Measurements from ENCODE around the gene HIPK2. TPM values are rescaled to one million over a fixed set of nuclear protein-coding genes. Genes with fewer than 3 reads are reported as not detected.
"Not testable (repeated sequence)": the region's sequence is repeated elsewhere in the genome, so short reads cannot be mapped to it uniquely, and the experiment has no call there.

HIPK2 gene
- total RNA-seq, 1 experiment from 2014 or later = 19.4 TPM

DNA sequence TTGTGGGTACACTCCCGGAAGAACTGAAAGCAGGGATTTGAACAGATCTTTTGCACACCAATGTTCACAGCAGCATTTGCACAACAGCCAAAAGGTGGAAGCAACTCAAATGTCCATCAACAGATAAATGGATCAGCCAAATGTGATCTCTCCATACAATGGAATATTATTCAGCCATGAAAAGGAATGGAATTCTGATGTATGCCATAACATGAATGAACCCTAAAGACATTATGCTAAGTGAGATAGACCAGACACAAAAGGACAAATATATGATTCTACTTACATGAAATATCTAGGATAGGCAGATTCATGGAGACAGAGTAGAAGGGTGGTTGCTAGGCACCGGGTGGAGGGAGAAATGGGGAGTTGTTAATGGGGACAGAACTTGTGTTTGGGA, 217.6 kb downstream of the HIPK2 start:
- DNase-seq (ENCODE audit: low read depth) = no peak
- in situ Hi-C loops (cut with HindIII; ENCODE audit: low pct_unique_long_range_greater_than_20kb, low sequenced_read_pairs) = no loop called here

DNA sequence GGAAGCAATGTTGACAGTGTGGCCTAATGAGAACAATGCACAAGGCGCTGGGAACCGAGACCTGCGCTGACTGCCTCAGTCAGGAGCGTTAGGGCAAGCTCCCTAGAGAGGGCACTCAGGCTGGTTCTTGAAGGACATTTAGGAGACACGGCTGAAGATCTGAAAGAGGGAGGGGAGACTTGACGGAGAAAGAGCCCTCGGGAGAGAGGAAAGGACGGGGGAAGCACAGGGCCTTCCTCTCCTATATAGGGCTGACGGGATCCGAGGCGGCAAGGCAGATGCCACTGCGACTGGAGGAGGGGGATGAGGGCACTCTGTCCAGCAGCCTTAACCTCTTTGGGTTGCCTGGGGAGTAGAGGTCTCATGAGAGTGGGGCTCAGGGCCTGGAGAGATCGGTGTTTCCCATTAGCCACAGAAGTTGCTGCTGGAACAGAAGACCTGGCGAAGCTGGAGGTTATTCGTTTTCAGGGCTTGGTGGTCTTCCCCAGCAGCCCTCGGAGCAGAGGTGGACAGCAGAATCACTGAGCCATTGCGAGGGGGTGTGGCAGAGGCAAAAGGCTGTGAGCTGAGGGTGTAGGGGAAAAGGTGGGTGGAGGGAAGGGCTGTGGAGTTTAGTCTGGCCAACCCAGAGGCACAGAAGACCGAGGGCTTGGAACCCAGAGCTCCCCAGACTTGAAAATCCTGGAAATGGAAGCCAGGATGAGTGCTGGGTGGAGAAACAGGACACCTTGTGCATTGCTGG, 218.3 kb downstream of the HIPK2 start:
- no peak for DNase-seq (ENCODE audit: low read depth)
- in situ Hi-C loops (cut with HindIII; ENCODE audit: low pct_unique_long_range_greater_than_20kb, low sequenced_read_pairs) = no loop called here

DNA sequence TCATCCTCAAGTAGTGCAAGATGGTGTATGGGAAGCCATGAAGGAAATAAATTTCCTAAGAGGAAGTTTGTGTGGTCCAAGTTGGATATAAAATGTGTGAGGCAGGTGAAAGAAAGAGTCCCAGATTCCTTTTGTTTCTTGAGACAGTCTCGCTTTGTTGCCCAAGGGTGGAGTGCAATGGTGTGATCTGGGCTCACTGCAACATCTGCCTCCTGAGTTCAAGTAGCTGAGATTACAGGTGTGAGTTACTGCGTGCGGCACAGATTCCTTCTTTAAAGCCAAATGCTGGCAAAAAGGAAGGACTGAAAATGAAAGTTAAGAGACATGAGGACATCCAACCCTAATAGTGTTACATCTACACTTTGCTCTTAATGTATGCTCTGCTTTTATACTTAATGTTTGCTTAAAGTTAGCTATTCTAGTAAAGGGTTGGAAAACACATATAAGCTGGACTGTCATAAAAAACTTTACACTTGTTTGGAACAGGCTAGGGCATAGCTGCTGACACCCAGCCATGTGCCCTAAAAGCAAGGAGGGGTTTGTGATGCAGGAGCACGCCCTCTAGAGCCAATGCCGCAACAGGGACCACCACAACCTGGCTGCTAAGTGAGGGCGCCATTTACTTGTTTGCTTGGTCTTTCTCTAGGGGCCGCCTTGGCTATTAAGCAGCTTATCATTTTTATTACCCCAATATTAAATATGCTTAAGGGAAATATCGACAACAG, 219.8 kb downstream of the HIPK2 start:
- in situ Hi-C loops (cut with HindIII; ENCODE audit: low pct_unique_long_range_greater_than_20kb, low sequenced_read_pairs) = no loop called here
- DNase-seq (ENCODE audit: low read depth) = no peak

DNA sequence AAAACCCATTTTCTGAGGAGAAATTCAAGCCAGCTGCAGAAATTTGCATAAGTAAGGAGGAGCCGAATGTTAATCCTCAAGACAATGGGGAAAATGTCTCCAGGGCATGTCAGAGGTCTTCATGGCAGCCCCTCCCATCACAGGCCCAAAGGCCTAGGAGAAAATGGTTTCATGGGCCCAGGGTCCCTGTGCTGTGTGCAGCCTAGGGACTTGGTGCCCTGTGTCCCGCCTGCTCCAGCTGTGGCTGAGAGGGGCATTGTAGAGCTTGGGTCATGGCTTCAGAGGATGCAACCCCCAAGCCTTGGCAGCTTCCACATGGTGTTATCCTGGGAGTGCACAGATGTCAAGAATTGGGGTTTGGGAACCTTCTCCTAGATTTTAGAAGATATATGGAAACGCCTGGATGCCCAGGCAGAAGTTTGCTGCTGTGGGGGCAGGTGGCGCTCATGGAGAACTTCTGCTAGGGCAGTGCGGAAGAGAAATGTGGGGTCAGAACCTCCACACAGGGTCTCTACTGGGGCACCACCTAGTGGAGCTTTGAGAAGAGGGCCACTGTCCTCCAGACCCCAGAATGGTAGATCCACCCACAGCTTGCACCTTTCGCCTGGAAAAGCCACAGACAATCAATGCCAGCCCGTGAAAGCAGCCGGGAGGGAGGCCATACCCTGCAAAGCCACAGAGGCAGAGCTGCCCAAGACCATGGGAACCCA, 223.7 kb downstream of the HIPK2 start:
- in situ Hi-C loops (cut with HindIII; ENCODE audit: low pct_unique_long_range_greater_than_20kb, low sequenced_read_pairs); DNase-seq (ENCODE audit: low read depth): not testable (repeated sequence)

DNA sequence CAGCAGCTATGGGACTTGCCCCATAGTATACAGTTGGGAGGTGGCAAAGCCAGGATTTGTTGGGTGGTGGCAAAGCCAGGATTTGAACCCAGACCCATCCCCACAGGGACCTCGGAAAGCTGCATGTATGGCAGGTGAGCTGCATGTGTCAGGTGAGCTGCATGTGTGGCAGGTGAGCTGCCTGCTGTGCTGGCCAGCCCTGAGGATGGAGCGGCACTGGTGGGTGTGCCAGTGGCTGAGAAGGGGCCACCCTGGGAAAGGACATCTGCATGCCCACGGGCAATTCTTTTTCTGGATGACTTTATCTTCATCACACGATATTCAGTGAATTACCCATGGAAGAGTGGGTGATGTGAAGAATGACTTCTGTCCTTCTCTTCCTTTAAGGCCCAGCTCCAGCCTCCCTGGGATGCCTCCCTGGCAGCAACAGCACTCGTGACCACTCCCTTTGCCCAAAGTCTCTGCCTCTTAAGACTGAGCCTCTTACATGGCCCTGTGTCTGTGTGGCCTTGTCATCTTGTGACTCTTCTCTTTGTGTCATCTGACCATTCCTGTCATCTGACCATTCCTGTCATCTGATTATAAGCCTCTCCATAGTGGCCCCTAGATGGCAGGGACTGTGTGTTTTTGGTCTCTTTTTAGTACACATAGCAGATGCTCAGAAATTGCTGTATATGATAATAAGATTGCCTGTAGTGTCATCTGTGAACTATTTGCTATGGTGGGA, 229.3 kb downstream of the HIPK2 start:
- in situ Hi-C loops (cut with HindIII; ENCODE audit: low pct_unique_long_range_greater_than_20kb, low sequenced_read_pairs) = no loop called here
- no peak for DNase-seq (ENCODE audit: low read depth)

DNA sequence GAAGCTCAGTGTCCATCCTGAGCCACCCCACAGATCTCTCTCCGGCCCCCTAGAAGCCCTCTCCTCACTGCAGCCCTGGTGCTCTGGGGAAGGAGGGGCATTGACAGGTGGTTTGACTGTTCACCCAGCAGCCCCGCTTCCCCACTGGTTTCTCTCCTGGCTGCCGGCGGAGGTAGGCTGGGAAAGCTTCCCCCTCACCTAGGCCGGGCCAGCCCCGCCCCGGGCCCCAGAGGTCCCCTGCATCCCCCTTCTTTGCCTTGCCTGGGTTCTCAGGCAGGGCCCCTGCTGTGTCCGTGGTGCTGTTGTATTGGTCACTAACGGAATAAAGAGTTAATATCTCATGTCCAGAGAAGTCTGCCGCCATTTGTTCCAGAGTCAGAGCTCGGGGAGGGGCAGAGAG, 233.2 kb downstream of the HIPK2 start:
- in situ Hi-C loops (cut with HindIII; ENCODE audit: low pct_unique_long_range_greater_than_20kb, low sequenced_read_pairs) = no loop called here
- DNase-seq (ENCODE audit: low read depth) = no peak

DNA sequence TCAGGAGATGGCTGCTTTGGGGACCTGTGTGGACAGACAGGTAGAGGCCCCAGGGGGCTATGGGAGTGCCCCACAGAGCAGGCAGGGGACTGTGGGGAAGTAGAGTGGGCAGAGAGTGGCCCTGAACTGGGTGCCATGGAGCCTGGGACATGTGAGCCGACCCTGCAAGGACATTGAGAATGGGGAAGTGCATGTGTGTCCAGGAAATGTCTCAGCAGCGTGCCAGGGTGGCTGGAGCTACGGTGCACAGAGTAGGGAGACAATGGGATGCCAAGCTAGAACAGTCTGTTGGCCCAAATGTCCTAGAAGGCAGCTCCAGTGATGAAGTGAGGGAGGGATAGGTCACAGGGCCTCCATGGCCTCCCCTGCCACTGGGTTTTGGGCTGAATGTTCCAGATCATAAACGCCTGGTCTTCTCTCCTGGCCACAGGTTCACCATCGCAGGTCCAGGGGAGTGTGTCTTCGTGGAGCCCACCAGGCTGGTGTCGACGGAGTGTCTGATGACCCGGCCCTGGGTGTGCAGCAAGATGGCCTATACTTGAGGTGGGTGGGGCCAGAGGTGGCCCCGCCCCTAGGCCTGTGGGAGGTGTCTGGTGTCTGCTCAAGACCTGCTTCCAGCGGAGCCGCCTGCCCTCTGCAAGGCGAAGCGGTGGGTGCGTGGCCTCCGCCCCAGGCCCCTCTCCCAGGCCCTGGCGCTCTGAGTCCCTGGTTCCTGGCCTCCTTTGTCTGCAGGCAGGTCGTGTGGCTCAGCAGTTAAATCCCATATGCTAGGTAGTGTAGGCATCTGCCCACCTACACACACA, 233.8 kb downstream of the HIPK2 start:
- in situ Hi-C loops (cut with HindIII; ENCODE audit: low pct_unique_long_range_greater_than_20kb, low sequenced_read_pairs) = no loop called here
- DNase-seq (ENCODE audit: low read depth) = no peak

DNA sequence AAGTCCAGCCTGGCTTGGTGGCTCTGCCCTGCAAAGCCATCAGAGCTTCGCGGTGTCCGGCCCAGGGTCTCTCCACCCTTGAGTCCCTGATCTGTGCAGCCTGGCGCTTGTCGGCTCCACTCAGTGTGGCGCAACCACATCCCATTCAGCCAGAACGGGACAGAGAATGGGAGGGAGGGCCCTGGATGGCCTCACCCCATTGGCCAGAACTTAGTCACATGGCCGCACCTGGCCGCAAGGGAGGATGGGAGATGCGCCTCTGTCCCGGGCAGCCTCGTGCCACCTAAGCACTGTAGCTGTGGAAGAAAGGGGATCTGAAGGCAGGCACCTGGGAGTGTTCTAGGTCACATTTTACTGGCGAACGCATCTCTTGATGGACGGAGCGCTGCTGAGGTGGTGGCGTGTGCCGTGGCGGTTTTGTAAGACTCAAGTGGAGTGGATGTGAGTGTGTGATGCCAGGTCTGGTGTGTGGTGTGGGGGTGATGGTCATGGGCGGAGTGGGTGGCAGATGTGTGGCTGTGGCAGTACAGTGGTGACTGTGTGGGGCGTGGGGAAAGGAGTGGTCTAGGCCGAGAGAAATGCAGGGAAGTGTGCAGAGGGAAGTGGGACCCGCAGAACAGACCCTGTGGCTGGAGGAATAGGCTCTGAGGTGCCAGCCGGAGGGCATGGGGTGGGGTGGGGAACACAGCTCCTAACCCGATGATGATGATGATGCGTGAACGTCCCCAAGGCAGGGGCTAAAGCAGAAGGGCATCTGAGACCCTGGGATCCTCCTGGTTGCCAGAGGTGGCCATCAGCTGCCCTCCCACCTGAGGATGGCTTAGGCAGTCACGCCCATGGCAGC, 235.3 kb downstream of the HIPK2 start:
- in situ Hi-C loops (cut with HindIII; ENCODE audit: low pct_unique_long_range_greater_than_20kb, low sequenced_read_pairs) = no loop called here

DNA sequence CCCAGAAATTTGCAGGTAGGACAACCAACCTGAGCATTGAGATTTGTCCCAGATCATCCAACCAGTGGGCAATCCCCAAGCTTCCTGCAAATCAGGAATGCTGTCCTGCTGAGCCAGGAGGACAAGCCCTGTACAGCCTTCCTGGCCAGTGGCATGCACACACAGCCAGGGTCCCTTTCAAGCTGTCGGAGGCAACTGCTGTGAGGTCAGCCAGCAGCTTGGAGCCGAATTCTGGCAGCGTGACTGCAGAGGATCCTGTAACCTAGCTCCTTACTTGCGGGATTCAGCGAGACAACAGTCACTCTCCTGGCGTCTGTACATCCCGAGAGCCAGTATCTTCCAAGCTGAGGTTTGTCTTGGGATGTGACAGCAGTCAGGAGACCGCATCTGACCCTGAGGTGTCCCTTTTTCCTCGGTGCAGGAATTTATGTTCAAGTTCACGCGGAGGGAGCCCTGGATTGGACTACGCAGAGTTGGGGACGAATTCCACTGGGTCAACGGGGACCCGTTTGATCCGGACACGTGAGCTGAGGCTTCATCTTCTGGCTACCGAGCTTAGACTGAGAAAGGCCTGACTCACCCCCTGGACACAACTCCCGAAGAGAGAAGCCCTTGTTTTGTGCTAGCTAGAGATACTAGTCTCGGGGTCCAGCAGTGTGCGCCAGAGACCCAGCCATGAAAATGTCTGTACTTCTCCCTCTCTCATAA, 236.0 kb downstream of the HIPK2 start:
- DNase-seq (ENCODE audit: low read depth) = no peak
- in situ Hi-C loops (cut with HindIII; ENCODE audit: low pct_unique_long_range_greater_than_20kb, low sequenced_read_pairs) = no loop called here

More for the DNA sequence above, 235.3 kb downstream of the HIPK2 start:
- no peak for DNase-seq (ENCODE audit: low read depth)

DNA sequence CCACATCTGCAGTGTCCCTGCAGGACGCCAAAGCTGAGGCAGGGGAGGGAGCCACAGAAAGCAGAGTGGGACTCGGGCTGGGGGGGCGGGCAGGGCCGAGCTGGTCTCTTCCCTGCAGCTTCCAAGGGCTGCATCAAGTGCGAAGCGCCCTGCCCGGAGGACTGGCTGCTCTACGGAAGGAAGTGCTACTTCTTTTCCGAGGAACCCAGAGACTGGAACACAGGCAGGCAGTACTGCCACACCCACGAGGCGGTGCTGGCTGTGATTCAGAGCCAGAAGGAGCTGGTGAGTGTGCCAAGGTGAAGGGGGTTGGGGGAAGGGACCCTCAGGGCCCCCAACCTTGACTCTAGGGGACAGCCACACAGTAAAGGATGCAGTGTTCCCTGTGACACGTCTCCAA, 237.6 kb downstream of the HIPK2 start:
- in situ Hi-C loops (cut with HindIII; ENCODE audit: low pct_unique_long_range_greater_than_20kb, low sequenced_read_pairs) = no loop called here
- no peak for DNase-seq (ENCODE audit: low read depth)

DNA sequence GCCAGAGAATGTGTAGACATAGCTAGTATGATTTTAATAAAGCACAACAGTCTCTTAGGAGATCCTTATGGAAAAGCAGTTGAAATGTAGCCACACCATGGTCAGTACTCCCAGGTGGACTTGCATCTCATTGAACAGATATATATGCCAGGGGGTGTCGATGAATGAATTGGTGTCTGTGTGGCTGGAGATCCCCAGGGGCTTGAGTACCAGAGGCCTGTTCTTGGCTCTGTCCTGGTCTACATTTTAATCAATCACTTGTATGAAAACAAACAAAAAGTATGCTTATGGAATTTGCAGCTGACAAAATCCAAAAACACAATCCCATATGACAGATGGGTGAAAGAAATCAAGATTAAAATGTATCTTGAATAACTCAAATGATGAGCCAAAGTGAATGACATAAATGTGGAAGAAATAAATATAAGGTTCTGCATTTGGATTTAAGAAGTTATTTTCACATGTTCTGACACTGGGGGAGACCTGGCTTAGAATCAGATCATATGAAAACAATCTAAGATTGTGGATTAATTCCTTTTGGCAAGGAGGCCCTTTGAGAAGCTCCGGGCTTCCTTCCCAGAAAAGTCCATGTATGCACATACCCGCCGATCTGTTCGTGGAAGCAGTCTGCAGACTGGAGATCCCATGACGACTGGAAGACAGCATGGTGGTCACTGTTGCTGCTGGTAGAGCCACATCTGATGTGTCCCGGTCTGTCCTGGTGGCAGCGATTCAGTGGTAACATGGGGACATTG, 238.7 kb downstream of the HIPK2 start:
- no peak for DNase-seq (ENCODE audit: low read depth)
- in situ Hi-C loops (cut with HindIII; ENCODE audit: low pct_unique_long_range_greater_than_20kb, low sequenced_read_pairs) = no loop called here

DNA sequence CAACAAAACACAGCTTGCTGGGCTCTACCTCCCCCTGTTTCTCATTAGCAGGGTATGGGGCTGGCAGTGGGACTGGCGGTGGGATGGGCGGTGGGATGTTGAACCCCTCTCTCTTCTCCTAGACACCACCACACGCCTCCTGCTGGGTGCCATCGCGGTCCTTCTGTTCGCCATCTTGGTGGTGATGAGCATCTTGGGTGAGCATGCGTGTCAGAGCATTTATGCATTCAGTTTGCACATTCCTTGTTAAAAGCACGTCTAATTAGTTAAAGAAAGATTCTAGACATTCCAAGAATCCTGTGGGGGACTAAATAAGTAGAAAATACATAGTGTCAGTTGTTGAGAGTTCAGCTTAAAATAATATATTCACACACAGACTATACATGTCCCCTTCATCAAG, 241.6 kb downstream of the HIPK2 start:
- DNase-seq (ENCODE audit: low read depth) = no peak
- in situ Hi-C loops (cut with HindIII; ENCODE audit: low pct_unique_long_range_greater_than_20kb, low sequenced_read_pairs) = no loop called here

DNA sequence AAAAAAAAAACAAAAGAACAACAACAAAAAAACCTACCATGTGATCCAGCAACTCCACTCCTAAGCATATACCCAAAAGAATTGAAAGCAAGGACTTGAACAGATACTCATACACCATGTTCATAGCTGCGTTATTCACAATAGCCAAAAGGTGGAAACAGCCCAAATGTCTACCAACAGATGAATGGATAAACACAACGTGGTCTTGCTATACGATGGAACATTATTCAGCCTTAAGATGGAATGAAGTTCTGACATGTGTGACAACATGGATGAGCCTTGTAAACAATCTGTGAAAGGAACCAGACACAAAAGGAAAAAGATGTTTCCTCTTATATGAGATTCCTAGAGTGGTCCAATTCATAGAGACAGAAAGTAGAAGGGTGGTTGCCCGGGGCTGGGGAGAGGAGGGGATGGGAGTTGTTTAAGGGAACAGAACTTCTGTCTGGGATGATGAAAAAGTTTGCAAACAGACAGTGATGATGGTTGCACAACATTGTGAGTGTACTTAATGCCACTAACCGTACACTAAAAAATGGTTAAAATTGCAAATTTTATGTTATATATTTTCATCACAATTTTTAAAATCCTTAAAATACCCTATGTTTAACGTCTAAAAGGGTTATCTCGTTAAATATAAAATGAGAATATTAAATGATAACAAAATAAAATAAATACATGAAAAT, 242.7 kb downstream of the HIPK2 start:
- in situ Hi-C loops (cut with HindIII; ENCODE audit: low pct_unique_long_range_greater_than_20kb, low sequenced_read_pairs) = no loop called here
- DNase-seq (ENCODE audit: low read depth) = no peak

DNA sequence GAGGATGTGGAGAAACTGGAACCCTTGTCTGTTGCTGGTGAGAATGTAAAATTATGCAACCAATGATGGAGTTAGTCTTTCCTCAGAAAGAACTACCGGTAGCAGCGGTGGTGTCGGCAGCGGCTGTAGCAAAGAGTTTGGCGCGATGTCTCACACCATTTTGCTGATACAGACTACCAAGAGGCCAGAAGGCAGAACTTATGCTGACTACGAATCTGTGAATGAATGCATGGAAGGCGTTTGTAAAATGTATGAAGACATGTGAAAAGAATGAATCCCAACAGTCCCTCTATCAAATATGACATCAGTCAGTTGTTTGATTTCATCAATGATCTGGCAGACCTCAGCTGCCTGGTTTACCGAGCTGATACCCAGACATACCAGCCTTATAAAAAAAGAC, 243.7 kb downstream of the HIPK2 start:
- in situ Hi-C loops (cut with HindIII; ENCODE audit: low pct_unique_long_range_greater_than_20kb, low sequenced_read_pairs) = no loop called here

DNA sequence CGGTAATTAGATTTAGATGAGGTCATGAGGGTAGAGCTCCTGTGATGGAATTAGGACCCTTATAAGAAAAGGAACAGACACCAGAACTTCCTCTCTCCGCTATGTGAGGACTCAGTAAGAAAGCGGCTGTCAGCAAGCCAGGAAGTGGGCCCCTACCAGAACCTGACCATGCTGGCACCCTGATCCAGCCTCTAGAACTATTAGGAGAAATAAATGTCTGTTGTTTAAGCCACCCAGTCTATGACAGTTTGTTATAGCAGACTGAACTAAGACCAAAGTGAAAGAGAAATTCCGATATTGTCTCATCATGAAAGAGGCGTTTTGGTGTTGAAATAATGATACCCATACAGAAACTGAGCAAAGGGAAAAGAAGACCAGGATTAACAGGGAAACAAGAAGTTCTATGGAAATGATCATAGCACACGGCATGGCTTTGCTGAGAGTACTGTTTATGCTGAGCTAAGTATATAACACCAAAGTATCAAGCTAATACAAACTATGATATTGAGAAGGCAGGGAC, 245.1 kb downstream of the HIPK2 start:
- DNase-seq (ENCODE audit: low read depth) = no peak
- in situ Hi-C loops (cut with HindIII; ENCODE audit: low pct_unique_long_range_greater_than_20kb, low sequenced_read_pairs) = no loop called here

More for the DNA sequence above, 243.7 kb downstream of the HIPK2 start:
- DNase-seq (ENCODE audit: low read depth) = no peak
